ENCODE measurements around the gene ZNF776.

ZNF776 gene

DNA sequence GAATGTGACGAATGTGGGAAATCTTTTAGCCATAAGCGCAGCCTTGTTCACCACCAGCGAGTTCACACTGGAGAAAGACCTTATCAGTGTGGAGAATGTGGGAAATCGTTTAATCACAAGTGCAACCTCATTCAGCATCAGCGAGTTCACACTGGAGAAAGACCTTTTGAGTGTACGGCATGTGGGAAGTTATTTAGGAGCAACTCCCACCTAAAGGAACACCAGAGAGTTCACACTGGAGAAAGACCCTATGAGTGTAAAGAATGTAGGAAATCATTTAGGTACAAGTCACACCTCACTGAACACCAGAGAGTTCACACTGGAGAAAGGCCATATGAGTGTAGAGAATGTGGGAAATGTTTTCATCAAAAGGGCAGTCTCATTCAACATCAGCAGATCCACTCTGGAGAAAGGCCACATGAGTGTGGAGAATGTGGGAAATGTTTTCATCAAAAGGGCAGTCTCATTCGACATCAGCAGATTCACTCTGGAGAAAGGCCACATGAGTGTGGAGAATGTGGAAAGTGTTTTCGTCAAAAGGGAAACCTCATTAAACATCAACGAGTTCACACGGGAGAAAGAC lies 7.6 kb downstream of the ZNF776 start:
- in situ Hi-C loops (cut with MboI; ENCODE audit: low sequenced_read_pairs, unreplicated experiment), result no loop called here
- no peak for DNase-seq (ENCODE audit: low spot score)
- TF ChIP-seq CTCF (IDR thresholded peaks at IDR 0.05; ENCODE audit: borderline replicate concordance, control extremely low read depth, extremely low read depth, insufficient read depth, missing control alignments), result no peak

DNA sequence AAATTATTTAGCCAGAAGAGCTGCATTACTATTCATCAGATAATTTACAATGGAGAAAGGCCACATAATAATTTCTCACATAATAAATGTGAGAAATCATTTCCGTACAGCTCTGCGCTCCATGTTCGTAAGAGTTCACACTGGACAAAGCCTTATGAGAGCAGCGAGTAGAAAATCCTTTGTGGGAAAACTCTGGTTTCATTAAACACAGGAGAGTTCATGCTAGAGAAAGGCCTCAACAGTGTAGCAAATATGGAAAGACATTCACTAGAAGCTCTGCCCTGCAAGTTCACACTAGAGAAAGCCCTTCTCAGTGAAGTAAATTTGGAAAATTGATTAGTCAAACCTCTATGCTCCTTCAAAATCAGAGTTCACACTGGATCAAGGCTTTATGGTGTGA lies 8.4 kb downstream of the ZNF776 start:
- TF ChIP-seq CTCF (IDR thresholded peaks at IDR 0.05; ENCODE audit: borderline replicate concordance, control extremely low read depth, extremely low read depth, insufficient read depth, missing control alignments), result no peak
- in situ Hi-C loops (cut with MboI; ENCODE audit: low sequenced_read_pairs, unreplicated experiment), result no loop called here
- no peak for DNase-seq (ENCODE audit: low spot score)

- in situ Hi-C loops (cut with MboI; ENCODE audit: low sequenced_read_pairs, unreplicated experiment), result no loop called here
Observed at GRCh38 chr19:57757941-57758340, 11.3 kb downstream of the ZNF776 start.

GRCh38 chr19:57759096-57759495 lies 12.5 kb downstream of the ZNF776 start:
- in situ Hi-C loops (cut with MboI; ENCODE audit: low sequenced_read_pairs, unreplicated experiment), result no loop called here
- TF ChIP-seq CTCF (IDR thresholded peaks at IDR 0.05; ENCODE audit: borderline replicate concordance, control extremely low read depth, extremely low read depth, insufficient read depth, missing control alignments), result no peak
- no peak for DNase-seq (ENCODE audit: low spot score)

More at GRCh38 chr19:57757941-57758340, 11.3 kb downstream of the ZNF776 start:
- DNase-seq (ENCODE audit: low spot score), result no peak
- TF ChIP-seq CTCF (IDR thresholded peaks at IDR 0.05; ENCODE audit: borderline replicate concordance, control extremely low read depth, extremely low read depth, insufficient read depth, missing control alignments), result no peak

- in situ Hi-C loops (cut with MboI; ENCODE audit: low sequenced_read_pairs, unreplicated experiment), result no loop called here
- TF ChIP-seq CTCF (IDR thresholded peaks at IDR 0.05; ENCODE audit: borderline replicate concordance, control extremely low read depth, extremely low read depth, insufficient read depth, missing control alignments), result no peak
Observed at GRCh38 chr19:57769345-57770131, 22.9 kb downstream of the ZNF776 start, which contains the start of gene ZNF586. ZNF586 (plus strand) TSS chr19:57769676; CDS start chr19:57769843, 167 bp downstream.

DNA sequence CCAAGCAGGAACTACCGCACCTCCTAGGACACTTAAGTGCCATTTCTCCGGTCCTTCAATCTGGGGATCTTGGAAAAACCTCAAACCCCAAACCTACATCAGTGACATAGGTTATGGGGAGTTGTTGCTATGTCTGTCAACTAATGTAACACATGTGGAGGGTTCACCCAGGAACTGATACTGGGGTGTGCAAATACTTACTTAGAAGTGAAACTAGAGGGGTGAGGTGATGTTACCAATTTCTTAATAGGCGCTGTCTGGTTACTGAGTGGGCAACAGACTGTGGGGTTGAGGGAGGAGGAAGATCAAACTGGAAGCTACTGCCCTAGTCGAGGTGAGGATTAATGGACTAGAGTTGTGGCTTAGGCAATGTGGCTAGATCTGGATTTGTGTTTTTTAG lies 24.8 kb downstream of the ZNF776 start:
- in situ Hi-C loops (cut with MboI; ENCODE audit: low sequenced_read_pairs, unreplicated experiment), result no loop called here
- DNase-seq (ENCODE audit: low spot score), result no peak
- no peak for TF ChIP-seq CTCF (IDR thresholded peaks at IDR 0.05; ENCODE audit: borderline replicate concordance, control extremely low read depth, extremely low read depth, insufficient read depth, missing control alignments)

More at GRCh38 chr19:57769345-57770131, 22.9 kb downstream of the ZNF776 start, which contains the start of gene ZNF586:
- DNase-seq (ENCODE audit: low spot score), result peak; percentile 97
